NB4 (cell line): ENCODE data around the gene GCSH.

Experiments used
- CTCF ChIP-seq: IDR thresholded peaks from one replicate; pipeline ENCODE4 v1.5.1; 2012; ENCODE audit warnings: low read depth, low read length
- MAX ChIP-seq: IDR thresholded peaks from 2 replicates; pipeline ENCODE4 v1.6.1; 2011; ENCODE audit warnings: low read depth, low read length
- POLR2A ChIP-seq: IDR thresholded peaks from 2 replicates; pipeline ENCODE4 v1.6.1; 2011; ENCODE audit warnings: mild to moderate bottlenecking; ENCODE audit not compliant: insufficient read length; ENCODE audit errors: extremely low read depth

DNA sequence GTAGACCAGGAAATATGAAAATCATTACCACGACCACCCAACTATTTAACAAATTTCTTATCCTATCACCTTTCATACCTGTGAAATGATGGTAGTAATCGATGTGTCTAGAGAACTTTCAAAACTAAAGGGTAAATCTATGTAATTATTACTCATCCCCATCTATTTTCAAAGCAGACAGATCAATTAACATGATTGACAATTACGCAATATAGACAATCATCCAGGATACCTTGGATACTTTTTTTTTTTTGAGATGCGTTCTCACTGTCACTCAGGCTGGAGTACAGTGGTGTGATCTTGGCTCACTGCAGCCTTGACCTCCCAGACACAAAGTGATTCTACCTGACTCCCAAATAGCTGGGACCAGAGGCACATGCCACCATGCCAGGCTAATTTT is 15.2 kb downstream of the GCSH start:
- TF ChIP-seq MAX (no peak), CTCF (no peak), POLR2A (no peak)
